HepG2 (cell line): ENCODE results near the gene ENTPD6. TPM values are rescaled to one million over a fixed set of nuclear protein-coding genes. Genes with fewer than 3 reads are reported as not detected.

Source experiments
- BRF2 ChIP-seq: sonication (generic); formaldehyde crosslinking; IDR thresholded peaks from 2 replicates; pipeline ENCODE4 v1.8.1; 2022; ENCODE audit warnings: mild to moderate bottlenecking, missing genetic modification reagents
- DPF2 ChIP-seq: sonication (generic); formaldehyde crosslinking; IDR thresholded peaks from 2 replicates; pipeline ENCODE4 v1.4.0; 2020; ENCODE audit warnings: mild to moderate bottlenecking, low read depth, missing genetic modification reagents, borderline replicate concordance
- IRF9 ChIP-seq: sonication (generic); formaldehyde crosslinking; IDR thresholded peaks from 2 replicates; pipeline ENCODE4 v1.8.0; 2022; ENCODE audit warnings: missing genetic modification reagents, mild to moderate bottlenecking, borderline replicate concordance
- KLF15 ChIP-seq: sonication (generic); formaldehyde crosslinking; IDR thresholded peaks from 2 replicates; pipeline ENCODE4 v1.8.1; 2023; ENCODE audit warnings: borderline replicate concordance, mild to moderate bottlenecking, inconsistent platforms, missing genetic modification reagents, mixed read lengths
- MAX ChIP-seq: IDR thresholded peaks from 2 replicates; pipeline ENCODE4 v1.6.1; 2012; ENCODE audit warnings: inconsistent platforms
- NCOA1 ChIP-seq: sonication (generic); formaldehyde crosslinking; IDR thresholded peaks from 2 replicates; pipeline ENCODE4 v1.9.0; 2021; ENCODE audit warnings: missing genetic modification reagents
- NFKBIZ ChIP-seq: IDR thresholded peaks from 2 replicates; pipeline ENCODE4 v1.6.1; 2018; ENCODE audit warnings: missing genetic modification reagents, missing compliant biosample characterization
- RELA ChIP-seq: sonication (generic); formaldehyde crosslinking; IDR thresholded peaks from 2 replicates; pipeline ENCODE4 v1.4.0; 2020; ENCODE audit warnings: missing genetic modification reagents
- TFDP2 ChIP-seq: sonication (generic); formaldehyde crosslinking; IDR thresholded peaks from 2 replicates; pipeline ENCODE4 v1.4.0; 2020; ENCODE audit warnings: missing genetic modification reagents
- UBTF ChIP-seq: sonication (generic); formaldehyde crosslinking; IDR thresholded peaks from 2 replicates; pipeline ENCODE4 v1.4.0; 2020; ENCODE audit warnings: mild to moderate bottlenecking, missing genetic modification reagents
- ZBTB3 ChIP-seq: sonication (generic); formaldehyde crosslinking; IDR thresholded peaks from 2 replicates; pipeline ENCODE4 v1.4.0; 2020; ENCODE audit warnings: low read depth, mild to moderate bottlenecking, moderate library complexity, missing genetic modification reagents, borderline replicate concordance
- ZMAT3 ChIP-seq: sonication (generic); formaldehyde crosslinking; conservative IDR thresholded peaks from 2 replicates; pipeline ENCODE4 v1.7.0; 2021; ENCODE audit warnings: missing genetic modification reagents
- ZMYM2 ChIP-seq: sonication (generic); formaldehyde crosslinking; IDR thresholded peaks from 2 replicates; pipeline ENCODE4 v1.8.0; 2022; ENCODE audit warnings: mild to moderate bottlenecking, missing genetic modification reagents
- ZNF276 ChIP-seq: sonication (generic); formaldehyde crosslinking; IDR thresholded peaks from 2 replicates; pipeline ENCODE4 v1.4.0; 2020; ENCODE audit warnings: mild to moderate bottlenecking, low read depth, missing genetic modification reagents
- ZNF292 ChIP-seq: sonication (generic); formaldehyde crosslinking; IDR thresholded peaks from 2 replicates; pipeline ENCODE4 v1.8.1; 2022; ENCODE audit warnings: mild to moderate bottlenecking, low read depth, missing genetic modification reagents, borderline replicate concordance
- ZNF30 ChIP-seq: sonication (generic); formaldehyde crosslinking; IDR thresholded peaks from 2 replicates; pipeline ENCODE4 v1.5.0; 2020; ENCODE audit warnings: mild to moderate bottlenecking, missing genetic modification reagents
- ZNF530 ChIP-seq: sonication (generic); formaldehyde crosslinking; IDR thresholded peaks from 2 replicates; pipeline ENCODE4 v1.5.0; 2020; ENCODE audit warnings: low read depth, mild to moderate bottlenecking, missing genetic modification reagents
- ZNF552 ChIP-seq: sonication (generic); formaldehyde crosslinking; IDR thresholded peaks from 2 replicates; pipeline ENCODE4 v1.9.0; 2022; ENCODE audit warnings: missing genetic modification reagents, mild to moderate bottlenecking, borderline replicate concordance
- ZNF562 ChIP-seq: sonication (generic); formaldehyde crosslinking; IDR thresholded peaks from 2 replicates; pipeline ENCODE4 v1.8.0; 2022; ENCODE audit warnings: missing genetic modification reagents, borderline replicate concordance
- ZNF598 ChIP-seq: sonication (generic); formaldehyde crosslinking; IDR thresholded peaks from 2 replicates; pipeline ENCODE4 v1.5.1; 2020; ENCODE audit warnings: mild to moderate bottlenecking, missing genetic modification reagents, borderline replicate concordance
- polyA plus RNA-seq, 8 experiments: library from polyadenylated mRNA; depleted of rRNA in 3 of 8; stranded (reverse) in 7 of 8; unstranded in 1 of 8; fragments of >200 nt; fragmentation: Illumina TruSeq in 4 of 8; extraction: Trizol in 4 of 8; gene quantifications; 2 replicates each; pipeline versions ENCODE4 v1.2.1 to v1.2.3, GENCODE V29; 2011 to 2016; ENCODE audit warnings: low read depth in 4 of 8, missing spikeins in 1 of 8, mixed read lengths in 1 of 8; ENCODE audit not compliant: insufficient read depth in 1 of 8
- total RNA-seq, 5 experiments: library from RNA; depleted of rRNA; stranded (reverse); fragments of >200 nt; fragmentation: Illumina TruSeq; extraction: Trizol; gene quantifications; 2 replicates each; pipeline ENCODE4 v1.2.3, GENCODE V29; 2016; ENCODE audit warnings: low read depth in 1 of 5

ENTPD6 gene
- total and polyA plus RNA-seq, 2 of the 13 experiments (the other 11 are each of a cell fraction or from before 2014, with no cell fraction given): 164 to 172 TPM

- TF ChIP-seq ZBTB3 (CRISPR knock-in tag) (no peak; the same call in 1 of the 2 replicates), ZMAT3 (peak; percentile 4; the same call in 1 of the 2 replicates), IRF9 (CRISPR knock-in tag) (no peak), MAX (peak; percentile 74; the same call in 1 of the 2 replicates), ZNF292 (CRISPR knock-in tag) (no peak), ZNF552 (0 out of 2 replicates have a peak, but pooled peaks have one; percentile 56), ZNF530 (0 out of 2 replicates have a peak, but pooled peaks have one; percentile 36), BRF2 (no peak), ZNF598 (CRISPR knock-in tag) (0 out of 2 replicates have a peak, but pooled peaks have one; percentile 12), ZNF276 (CRISPR knock-in tag) (no peak), NFKBIZ (CRISPR knock-in tag) (0 out of 2 replicates have a peak, but pooled peaks have one; percentile 2), UBTF (CRISPR knock-in tag) (peak; percentile 88), ZNF30 (no peak), ZMYM2 (CRISPR knock-in tag) (peak; percentile 13; the same call in 1 of the 2 replicates), RELA (CRISPR knock-in tag) (no peak), ZNF562 (CRISPR knock-in tag) (no peak), TFDP2 (CRISPR knock-in tag) (no peak), KLF15 (CRISPR knock-in tag) (peak; percentile 88), DPF2 (no peak; the same call in 1 of the 2 replicates), NCOA1 (0 out of 2 replicates have a peak, but pooled peaks have one; percentile 16)
Observed at GRCh38 chr20:25247518-25247955, 52.0 kb downstream of the ENTPD6 start (continued).
